Left ventricle myocardium inferior (tissue), 1 donor: ENCODE data around the gene IL16. TPM values are rescaled to one million over a fixed set of nuclear protein-coding genes. Genes with fewer than 3 reads are reported as not detected.

Source experiments
- DNase-seq: peaks from one replicate; pipeline ENCODE4 v3.0.0-alpha.2; 2020
- H3K27ac ChIP-seq: fragments of 200-600 bp; replicated peaks from 2 replicates; pipeline ENCODE4 v1.8.0; 2021
- H3K27me3 ChIP-seq: fragments of 200-600 bp; 2 replicates; pipeline ENCODE4 v1.8.0; 2021; ENCODE audit warnings: low read depth
- H3K36me3 ChIP-seq: fragments of 200-600 bp; 2 replicates; pipeline ENCODE4 v1.8.0; 2021
- H3K4me1 ChIP-seq: fragments of 200-600 bp; 2 replicates; pipeline ENCODE4 v1.8.0; 2021
- H3K4me3 ChIP-seq: fragments of 200-600 bp; 2 replicates; pipeline ENCODE4 v1.8.0; 2021; ENCODE audit warnings: mild to moderate bottlenecking, moderate library complexity
- H3K9me3 ChIP-seq: fragments of 200-600 bp; replicated peaks from 2 replicates; pipeline ENCODE4 v1.8.0; 2021
- CTCF ChIP-seq: fragments of 200-600 bp; IDR thresholded peaks from 2 replicates; pipeline ENCODE4 v1.8.0; 2021; ENCODE audit warnings: antibody characterized with exemption, mild to moderate bottlenecking, borderline replicate concordance
- intact Hi-C: fragments of 100-400 bp; cut with micrococcal nuclease; formaldehyde crosslinking; loops from one replicate; pipeline ENCODE4 v1.11.0; 2022
- total RNA-seq: library from RNA; stranded (reverse); fragmentation: NEBNext Ultra II Directional; extraction: Animal tissue kit (Norgen Biotek cat#: 25700); gene quantifications from one replicate; pipeline ENCODE4 v1.2.1, GENCODE V29; 2021
- donor health status: DM: no; HTN: yes; CAD: no; lungs with severe emphysema.

IL16 gene
- total RNA-seq, 1 donor from 2014 or later, result 3.8 TPM

- no peak for DNase-seq
- Histone ChIP-seq H3K36me3 (no peaks in the 10 kb centered on the region), H3K4me3 (no peak overlapping the region), H3K4me1 (peaks cover 12% of the 10 kb centered on the region), H3K27ac (no peak overlapping the region), H3K27me3 (peaks cover 4% of the 10 kb centered on the region), H3K9me3 (no peaks in the 10 kb centered on the region)
- intact Hi-C loops, result no loop called here
- no peak for TF ChIP-seq CTCF
Measured at GRCh38 chr15:81255958-81256320, 59.3 kb downstream of the IL16 start.

GRCh38 chr15:81256916-81257315 is 60.2 kb downstream of the IL16 start:
- intact Hi-C loops, result no loop called here
- TF ChIP-seq CTCF, result peak; percentile 63

GRCh38 chr15:81257435-81257834 is 60.8 kb downstream of the IL16 start:
- no peak for DNase-seq
- intact Hi-C loops, result no loop called here
- Histone ChIP-seq H3K27me3 (peaks cover 4% of the 10 kb centered on the region), H3K4me3 (no peak overlapping the region), H3K4me1 (peaks cover 12% of the 10 kb centered on the region), H3K9me3 (no peaks in the 10 kb centered on the region), H3K36me3 (no peaks in the 10 kb centered on the region), H3K27ac (no peak overlapping the region)
- no peak for TF ChIP-seq CTCF

More at GRCh38 chr15:81256916-81257315, 60.2 kb downstream of the IL16 start:
- Histone ChIP-seq H3K27ac (no peak overlapping the region), H3K27me3 (peaks cover 4% of the 10 kb centered on the region), H3K36me3 (no peaks in the 10 kb centered on the region), H3K9me3 (no peaks in the 10 kb centered on the region), H3K4me1 (peaks cover 12% of the 10 kb centered on the region), H3K4me3 (no peak overlapping the region)
- no peak for DNase-seq

- intact Hi-C loops, result no loop called here
- no peak for TF ChIP-seq CTCF
- Histone ChIP-seq H3K4me3 (no peak overlapping the region), H3K9me3 (no peaks in the 10 kb centered on the region), H3K36me3 (no peaks in the 10 kb centered on the region), H3K27ac (no peak overlapping the region), H3K27me3 (peaks cover 6% of the 10 kb centered on the region), H3K4me1 (peaks cover 12% of the 10 kb centered on the region)
- DNase-seq, result no peak
Measured at GRCh38 chr15:81258455-81258854, 61.8 kb downstream of the IL16 start.

GRCh38 chr15:81259760-81260298 is 63.1 kb downstream of the IL16 start:
- no peak for TF ChIP-seq CTCF
- peaks cover 12% of the 10 kb centered on the region for H3K4me1 ChIP-seq
- peaks cover 14% of the 10 kb centered on the region for H3K27me3 ChIP-seq
- H3K4me3 ChIP-seq, result no peak overlapping the region
- intact Hi-C loops, result loop anchor here (10.0 kb wide), 1 partner anchor 265 kb away; no protein-coding TSS in a partner anchor
- no peaks in the 10 kb centered on the region for H3K9me3 ChIP-seq
- H3K36me3 ChIP-seq, result no peaks in the 10 kb centered on the region
- no peak for DNase-seq
- no peak overlapping the region for H3K27ac ChIP-seq
